ENCODE data around the gene PPFIA4.

Gene PPFIA4

DNA sequence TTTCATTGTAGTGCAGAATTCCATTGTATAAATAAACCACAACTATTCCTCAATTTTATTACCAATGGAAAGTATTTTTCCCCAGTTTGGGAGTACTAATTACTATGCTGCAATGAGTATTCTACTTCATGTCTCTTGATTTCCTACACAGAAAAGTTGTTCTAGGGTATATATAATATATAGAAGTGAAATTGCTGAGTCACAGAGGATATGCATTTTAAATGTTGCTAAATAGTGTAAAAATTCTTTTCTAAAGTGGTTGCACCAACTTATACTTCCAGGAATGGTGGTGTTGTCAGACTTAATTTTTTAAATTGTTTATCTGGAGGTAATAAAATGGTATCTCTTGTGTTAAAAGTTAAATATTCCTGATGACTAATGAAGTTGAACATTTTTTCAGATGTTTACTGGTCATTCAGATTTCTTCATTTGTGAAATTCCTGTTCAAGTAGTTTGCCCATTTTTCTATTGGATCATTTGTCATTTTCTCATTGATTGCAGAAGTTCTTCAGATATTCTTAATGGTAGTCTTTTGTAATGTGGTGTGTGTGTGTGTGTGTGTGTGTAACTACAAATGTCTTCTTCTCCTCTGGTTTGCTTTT, 78.6 kb downstream of the PPFIA4 start:
- no peak for DNase-seq

- no peak for DNase-seq
These were observed 86.2 kb downstream of the PPFIA4 start for GRCh38 chr1:203112475-203112874.

- DNase-seq, result no peak
These were observed 87.0 kb downstream of the PPFIA4 start for GRCh38 chr1:203113308-203113707.

GRCh38 chr1:203114202-203114601, 87.9 kb downstream of the PPFIA4 start:
- DNase-seq, result no peak

GRCh38 chr1:203116091-203116820, 90.0 kb downstream of the PPFIA4 start:
- no peak for DNase-seq

DNA sequence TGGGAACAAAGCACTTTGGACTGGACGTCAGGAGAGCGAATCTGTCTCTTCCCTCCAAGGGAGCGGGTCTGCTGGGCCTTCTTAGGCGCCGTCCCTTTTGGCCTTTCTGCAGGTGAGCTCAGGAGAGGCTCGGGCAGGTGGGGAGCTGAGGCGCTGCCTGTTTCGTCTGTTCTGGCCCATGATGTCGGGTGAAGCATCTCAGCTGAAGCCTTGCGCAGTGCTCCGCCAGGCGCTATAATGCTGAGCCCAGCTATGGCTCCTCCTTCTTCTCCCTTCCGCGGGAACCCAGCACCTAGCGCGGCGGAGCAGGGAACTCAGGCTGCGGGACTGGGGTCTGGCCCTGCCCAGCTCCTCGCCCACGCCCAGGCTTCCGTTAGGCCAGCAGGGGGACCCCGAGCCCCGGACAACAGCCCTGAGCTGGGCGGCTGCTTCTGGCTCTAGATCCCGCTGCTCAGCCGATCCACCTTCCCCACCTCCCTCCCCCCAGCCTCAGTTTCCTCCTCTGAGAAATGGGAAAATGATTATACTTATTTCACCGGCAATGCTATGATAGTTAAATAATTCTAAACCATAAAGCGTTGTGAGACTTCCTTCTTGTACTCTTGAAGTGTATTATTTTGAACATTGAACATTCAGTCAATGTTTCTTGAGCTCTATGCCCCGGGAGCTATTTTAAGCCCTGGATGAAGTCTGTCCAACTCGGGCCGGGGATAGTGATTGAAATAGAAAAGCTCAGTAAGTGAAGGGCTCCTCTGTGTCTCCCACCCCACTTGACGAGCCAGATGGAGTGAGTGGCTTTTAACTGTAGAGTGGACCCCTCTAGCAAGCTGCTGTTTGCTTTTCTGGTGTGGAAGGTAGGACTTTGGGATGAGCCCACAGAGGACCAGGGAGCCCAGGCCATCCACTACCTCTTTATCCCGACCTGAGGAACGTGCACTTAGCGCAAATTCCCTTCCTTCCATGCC, 91.6 kb downstream of the PPFIA4 start:
- DNase-seq, result peak; percentile 82

DNA sequence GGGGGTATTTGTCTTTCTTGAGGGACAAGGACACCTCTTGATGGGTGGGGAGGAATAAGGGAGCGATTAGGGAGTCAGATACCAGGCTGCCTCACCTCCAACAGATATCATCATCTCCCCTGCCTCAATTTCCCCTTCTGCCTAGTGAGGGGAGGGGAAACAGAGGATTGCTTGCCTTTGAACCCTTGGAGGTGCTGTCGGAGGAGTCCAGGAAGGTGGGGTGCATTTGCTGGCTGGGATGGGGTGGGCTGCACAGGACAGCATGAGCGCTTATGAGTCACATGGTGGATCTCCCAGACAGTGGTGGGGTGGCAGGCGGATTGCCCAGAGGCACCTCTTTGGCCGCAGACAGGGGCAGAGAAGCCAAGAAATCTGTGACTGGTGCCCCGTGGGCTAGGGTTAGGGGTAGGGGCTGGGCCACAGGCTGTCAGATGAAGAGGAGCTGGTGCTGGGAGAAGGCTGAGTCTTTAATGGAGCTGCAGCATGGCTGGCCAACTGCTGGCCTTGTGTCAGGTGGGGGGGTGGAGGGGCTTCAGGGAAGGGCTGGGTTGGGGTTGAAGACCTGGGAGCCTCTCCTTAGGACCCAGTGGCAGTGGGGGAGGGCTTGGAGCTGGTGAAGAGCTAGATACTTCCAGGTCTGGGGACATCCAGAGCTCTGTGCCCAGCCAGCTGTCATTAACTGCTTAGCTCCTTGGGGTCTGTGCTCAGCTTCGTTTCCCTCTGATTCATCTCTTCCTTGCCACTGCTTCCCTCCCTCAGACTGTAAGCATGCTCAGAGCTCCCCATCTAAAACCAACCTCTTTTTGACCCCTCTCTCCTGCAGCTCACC, 94.2 kb downstream of the PPFIA4 start:
- no peak for DNase-seq

GRCh38 chr1:203121186-203122015, 95.1 kb downstream of the PPFIA4 start:
- peak; percentile 32 for DNase-seq

- DNase-seq, result no peak
These were observed 95.9 kb downstream of the PPFIA4 start for GRCh38 chr1:203122159-203122558.

- no peak for DNase-seq
These were observed 97.7 kb downstream of the PPFIA4 start for GRCh38 chr1:203124011-203124410.

DNA sequence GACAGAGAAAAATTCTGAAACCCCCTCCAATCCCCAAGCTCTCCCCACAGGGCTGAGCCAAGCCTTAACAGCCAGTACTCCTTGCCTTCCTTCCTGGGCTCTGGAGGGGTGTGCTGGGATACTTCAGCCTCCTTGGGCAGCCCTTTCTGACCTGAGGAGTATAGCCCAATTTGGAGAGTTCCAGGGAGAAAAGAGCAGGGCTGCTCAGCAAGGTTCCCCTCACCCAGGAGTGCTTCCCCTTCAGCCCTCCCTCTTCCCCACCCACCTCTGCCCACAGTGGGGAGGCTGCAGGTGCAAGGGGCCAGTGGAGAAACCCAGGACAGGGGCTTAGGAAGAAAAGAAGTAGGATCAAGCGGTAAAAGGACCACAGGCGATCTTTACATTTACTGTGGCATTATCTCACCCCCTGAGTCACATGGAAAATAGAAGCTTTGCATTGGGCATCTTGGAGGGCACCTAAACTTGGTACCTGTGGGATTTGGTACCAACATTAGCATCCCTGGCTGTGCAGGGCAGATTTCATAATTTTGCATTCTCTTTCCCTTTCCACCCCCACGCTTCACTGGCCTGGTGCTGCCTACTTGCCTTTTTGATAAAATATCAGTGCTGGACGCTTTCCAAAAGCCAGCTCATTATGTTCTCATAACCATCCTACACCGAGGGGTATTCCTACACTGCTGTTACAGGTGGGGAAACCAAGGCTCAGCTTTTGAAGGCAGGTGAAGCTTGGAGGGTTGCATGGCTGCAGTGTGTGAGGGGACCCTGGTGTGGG, 98.4 kb downstream of the PPFIA4 start:
- no peak for DNase-seq

DNA sequence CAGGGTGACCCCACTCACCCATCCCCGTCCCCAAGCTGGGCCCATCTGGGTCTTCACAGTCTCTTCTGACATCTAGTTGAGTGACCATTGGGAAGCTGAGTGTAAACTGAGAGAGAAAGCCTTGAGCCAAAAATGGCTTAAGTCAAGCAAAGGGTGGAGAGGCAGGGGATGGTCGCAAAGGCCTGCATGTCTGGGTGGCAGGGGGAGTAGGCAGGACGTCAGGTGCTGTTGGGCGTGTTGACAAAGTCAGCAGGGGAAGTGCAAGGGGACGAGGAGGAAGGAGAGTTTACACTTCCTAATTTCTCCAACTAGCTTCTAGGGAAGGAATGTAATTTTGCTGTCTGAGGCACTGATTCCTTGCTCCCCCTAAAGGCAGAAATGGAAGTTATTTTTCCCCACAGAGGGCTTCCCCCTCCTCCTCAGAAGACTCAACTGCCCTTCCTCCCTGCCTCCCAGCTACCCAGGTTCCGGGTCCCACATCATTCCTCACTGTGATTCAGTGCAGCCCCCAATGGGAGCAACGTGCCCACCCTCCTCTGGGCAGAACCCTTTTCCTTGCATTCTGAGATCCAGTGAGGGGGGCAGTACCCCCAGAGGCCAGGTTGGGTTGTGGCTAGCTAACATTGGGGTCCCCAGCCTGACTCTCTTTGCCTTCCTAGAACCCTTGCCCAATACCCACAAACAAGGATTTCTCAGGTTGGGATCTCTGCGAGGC, 100.0 kb downstream of the PPFIA4 start:
- DNase-seq, result peak; percentile 36

DNA sequence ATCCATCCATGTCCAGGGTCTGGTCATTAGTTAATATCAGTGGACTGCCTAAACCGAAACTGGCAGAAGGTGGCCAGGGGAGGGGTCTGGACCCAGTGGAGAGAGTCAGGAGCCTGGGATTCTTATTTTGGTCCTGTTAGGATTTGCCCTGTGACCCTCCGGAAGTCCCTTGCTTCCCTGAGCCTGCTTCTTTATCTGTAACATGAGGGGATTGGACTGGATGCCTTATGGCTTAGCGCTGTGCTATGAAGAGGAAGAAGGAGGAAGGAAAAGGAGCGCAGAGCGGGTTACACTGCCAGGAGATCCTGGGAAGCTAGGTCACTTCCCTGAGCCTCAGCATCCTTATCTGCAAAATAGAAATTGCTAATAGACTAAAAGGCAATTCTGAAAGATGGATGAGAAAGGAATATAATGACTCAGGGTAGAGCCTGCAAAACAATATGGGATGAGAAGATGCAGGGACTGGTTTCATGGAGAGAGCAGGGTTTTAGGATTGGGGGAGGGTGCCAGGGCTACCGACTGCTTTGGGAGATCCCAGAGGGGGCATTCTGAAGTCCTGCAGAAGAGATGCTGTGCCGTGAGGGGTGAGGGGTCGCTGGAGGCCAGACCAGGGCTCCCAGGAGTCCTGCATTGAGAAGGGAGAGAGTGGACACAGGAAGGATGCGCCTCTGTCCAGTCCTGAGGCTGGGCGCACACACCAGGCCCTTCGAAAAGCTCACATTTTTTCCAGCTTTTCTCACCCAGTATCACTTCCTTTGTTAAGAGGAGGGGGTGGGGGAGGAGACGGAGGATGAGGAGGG, 100.8 kb downstream of the PPFIA4 start:
- no peak for DNase-seq

DNA sequence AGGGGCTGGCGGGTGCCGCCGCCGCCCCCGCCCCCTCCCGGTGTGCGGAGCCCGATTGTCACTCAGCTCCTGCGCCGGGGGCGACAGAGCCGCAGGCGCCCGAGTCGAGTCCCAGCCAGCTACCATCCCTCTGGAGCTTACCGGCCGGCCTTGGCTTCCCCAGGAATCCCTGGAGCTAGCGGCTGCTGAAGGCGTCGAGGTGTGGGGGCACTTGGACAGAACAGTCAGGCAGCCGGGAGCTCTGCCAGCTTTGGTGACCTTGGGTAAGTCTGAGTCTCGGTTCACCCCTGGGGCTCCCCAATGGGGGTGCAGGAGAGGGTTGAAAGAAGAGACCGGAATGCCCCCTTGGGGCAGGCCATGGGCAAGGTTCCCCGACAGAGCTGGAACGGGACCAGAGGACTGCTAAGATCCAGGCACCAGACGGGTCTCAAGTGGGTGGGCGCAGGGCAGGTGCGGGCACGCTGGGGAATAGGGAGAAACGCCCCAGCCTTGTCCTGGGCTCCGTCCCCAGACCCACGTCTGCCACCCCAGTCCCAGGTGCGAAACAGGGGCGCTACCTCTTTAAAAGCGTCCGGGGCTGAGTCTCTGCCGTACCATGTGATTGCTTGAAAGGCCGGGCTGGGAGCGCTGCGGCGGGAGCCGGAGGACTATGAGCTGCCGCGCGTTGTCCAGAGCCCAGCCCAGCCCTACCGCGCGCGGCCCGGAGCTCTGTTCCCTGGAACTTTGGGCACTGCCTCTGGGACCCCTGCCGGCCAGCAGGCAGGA, 101.6 kb downstream of the PPFIA4 start, which contains the start of gene ADORA1:
TSS of gene ADORA1 (plus strand) at position 61 of the 765 bp plus-strand sequence. CDS start 1,116 bp downstream, outside the sequence.
- DNase-seq, result peak; percentile 49

DNA sequence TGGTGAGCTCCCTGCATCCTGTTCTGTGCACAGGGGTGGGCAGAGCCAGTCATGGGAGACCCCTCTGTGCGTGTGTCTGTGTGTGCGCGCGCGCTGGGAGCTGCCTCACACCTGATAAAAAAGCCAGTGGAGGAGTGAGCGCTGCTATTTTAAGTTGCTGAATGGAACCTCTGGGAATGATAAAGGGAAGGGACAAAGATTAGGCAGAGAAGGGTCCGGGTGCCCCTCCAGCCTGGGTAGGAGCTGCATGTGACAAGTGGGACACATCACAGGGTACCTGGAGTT, 102.1 kb downstream of the PPFIA4 start:
- DNase-seq, result no peak

Measured in hematopoietic multipotent progenitor cell treated with erythropoietin and hydrocortisone succinate and interleukin-3 and kit ligand, for 4 days (in vitro differentiated cells).